ENCODE measurements around the gene SLC27A6.

The SLC27A6 gene

GRCh38 chr5:129043894-129044293 lies 78.6 kb downstream of the SLC27A6 start:
- H3K27me3 ChIP-seq (ENCODE audit: control insufficient read depth in 3 of 3, insufficient read depth in 3 of 3, low read depth in 1 of 3, low read length in 3 of 3), result no peaks in the 10 kb centered on the region
- no peak overlapping the region for H2BK5ac ChIP-seq (ENCODE audit: low read length)
- H3K18ac ChIP-seq (ENCODE audit: low read length), result no peak overlapping the region
- H3K36me3 ChIP-seq (replicated peaks in 1 of 2; ENCODE audit: control insufficient read depth in 2 of 2, insufficient read depth in 2 of 2, low read length in 2 of 2), result no peaks in the 10 kb centered on the region
- no peak overlapping the region for H2AFZ ChIP-seq (ENCODE audit: low read length)
- H2AK5ac ChIP-seq (ENCODE audit: low read depth, low read length), result no peak overlapping the region
- no peaks in the 10 kb centered on the region for H3K9me3 ChIP-seq (replicated peaks in 1 of 2; ENCODE audit: control insufficient read depth in 2 of 2, insufficient read depth in 1 of 2, low read depth in 1 of 2, low read length in 2 of 2)
- H3K27ac ChIP-seq (replicated peaks; ENCODE audit: low read length), result no peak overlapping the region
- no peak overlapping the region for H4K91ac ChIP-seq (ENCODE audit: low read depth, low read length, poor library complexity)
- H2BK120ac ChIP-seq (ENCODE audit: low read depth, low read length), result no peak overlapping the region
- DNase-seq (ENCODE audit: low spot score), result no peak
- no peak overlapping the region for H2BK15ac ChIP-seq (ENCODE audit: low read length)
- H3K4me3 ChIP-seq (ENCODE audit: low read length in 2 of 2), result no peak overlapping the region
- no peak overlapping the region for H3K4me2 ChIP-seq (ENCODE audit: insufficient read depth, low read length, poor library complexity, severe bottlenecking)
- H2BK12ac ChIP-seq (ENCODE audit: low read length), result no peak overlapping the region
- H3K23ac ChIP-seq (ENCODE audit: low read depth, low read length, poor library complexity), result no peak overlapping the region
- WGBS, 2 donors (ENCODE audit: extremely low coverage in 2 of 2, insufficient read length in 2 of 2, insufficient replicate concordance in 1 of 2), result no CpG with 5 or more reads among the region's 1 CpG
- H3K9ac ChIP-seq (ENCODE audit: low read depth, low read length, poor library complexity), result no peak overlapping the region
- H3K4ac ChIP-seq (ENCODE audit: low read length), result no peak overlapping the region
- no peak overlapping the region for H3K14ac ChIP-seq (ENCODE audit: low read length)
- H3K79me1 ChIP-seq (ENCODE audit: low read depth, low read length), result no peaks in the 10 kb centered on the region
- H3K4me1 ChIP-seq (ENCODE audit: control insufficient read depth in 2 of 2, insufficient read depth in 1 of 2, low read depth in 1 of 2, low read length in 2 of 2), result no peaks in the 10 kb centered on the region
- no peak overlapping the region for H4K8ac ChIP-seq (ENCODE audit: low read depth, low read length)

- no peak overlapping the region for H3K9ac ChIP-seq (ENCODE audit: low read depth, low read length, poor library complexity)
- H3K23ac ChIP-seq (ENCODE audit: low read depth, low read length, poor library complexity), result no peak overlapping the region
- no peak overlapping the region for H4K8ac ChIP-seq (ENCODE audit: low read depth, low read length)
- H2BK15ac ChIP-seq (ENCODE audit: low read length), result no peak overlapping the region
- H3K9me3 ChIP-seq (replicated peaks in 1 of 2; ENCODE audit: control insufficient read depth in 2 of 2, insufficient read depth in 1 of 2, low read depth in 1 of 2, low read length in 2 of 2), result no peaks in the 10 kb centered on the region
- H2BK12ac ChIP-seq (ENCODE audit: low read length), result no peak overlapping the region
- no peak overlapping the region for H3K4ac ChIP-seq (ENCODE audit: low read length)
- no peak overlapping the region for H2BK5ac ChIP-seq (ENCODE audit: low read length)
- H3K36me3 ChIP-seq (replicated peaks in 1 of 2; ENCODE audit: control insufficient read depth in 2 of 2, insufficient read depth in 2 of 2, low read length in 2 of 2), result no peaks in the 10 kb centered on the region
- no peak overlapping the region for H4K91ac ChIP-seq (ENCODE audit: low read depth, low read length, poor library complexity)
- H3K79me1 ChIP-seq (ENCODE audit: low read depth, low read length), result no peaks in the 10 kb centered on the region
- H3K27me3 ChIP-seq (ENCODE audit: control insufficient read depth in 3 of 3, insufficient read depth in 3 of 3, low read depth in 1 of 3, low read length in 3 of 3), result no peaks in the 10 kb centered on the region
- no peak overlapping the region for H2AFZ ChIP-seq (ENCODE audit: low read length)
- H3K18ac ChIP-seq (ENCODE audit: low read length), result no peak overlapping the region
- H2BK120ac ChIP-seq (ENCODE audit: low read depth, low read length), result no peak overlapping the region
- H3K4me2 ChIP-seq (ENCODE audit: insufficient read depth, low read length, poor library complexity, severe bottlenecking), result no peak overlapping the region
- no peak for DNase-seq (ENCODE audit: low spot score)
- no peak overlapping the region for H2AK5ac ChIP-seq (ENCODE audit: low read depth, low read length)
- H3K14ac ChIP-seq (ENCODE audit: low read length), result no peak overlapping the region
- no peak overlapping the region for H3K27ac ChIP-seq (replicated peaks; ENCODE audit: low read length)
- H3K4me1 ChIP-seq (ENCODE audit: control insufficient read depth in 2 of 2, insufficient read depth in 1 of 2, low read depth in 1 of 2, low read length in 2 of 2), result no peaks in the 10 kb centered on the region
- no peak overlapping the region for H3K4me3 ChIP-seq (ENCODE audit: low read length in 2 of 2)
These were observed 80.9 kb downstream of the SLC27A6 start for GRCh38 chr5:129046151-129046550.

GRCh38 chr5:129048509-129048908 lies 83.2 kb downstream of the SLC27A6 start:
- Histone ChIP-seq H3K4ac (ENCODE audit: low read length) (no peak overlapping the region), H3K4me2 (ENCODE audit: insufficient read depth, low read length, poor library complexity, severe bottlenecking) (no peak overlapping the region), H3K14ac (ENCODE audit: low read length) (no peak overlapping the region), H3K9me3 (replicated peaks in 1 of 2; ENCODE audit: control insufficient read depth in 2 of 2, insufficient read depth in 1 of 2, low read depth in 1 of 2, low read length in 2 of 2) (no peaks in the 10 kb centered on the region), H2BK120ac (ENCODE audit: low read depth, low read length) (no peak overlapping the region), H3K9ac (ENCODE audit: low read depth, low read length, poor library complexity) (no peak overlapping the region), H3K27ac (replicated peaks; ENCODE audit: low read length) (no peak overlapping the region), H3K36me3 (replicated peaks in 1 of 2; ENCODE audit: control insufficient read depth in 2 of 2, insufficient read depth in 2 of 2, low read length in 2 of 2) (no peaks in the 10 kb centered on the region), H3K27me3 (ENCODE audit: control insufficient read depth in 3 of 3, insufficient read depth in 3 of 3, low read depth in 1 of 3, low read length in 3 of 3) (no peaks in the 10 kb centered on the region), H3K18ac (ENCODE audit: low read length) (no peak overlapping the region), H4K91ac (ENCODE audit: low read depth, low read length, poor library complexity) (no peak overlapping the region), H4K8ac (ENCODE audit: low read depth, low read length) (no peak overlapping the region), H2BK15ac (ENCODE audit: low read length) (no peak overlapping the region), H3K79me1 (ENCODE audit: low read depth, low read length) (no peaks in the 10 kb centered on the region), H2AK5ac (ENCODE audit: low read depth, low read length) (no peak overlapping the region), H2AFZ (ENCODE audit: low read length) (no peak overlapping the region), H3K4me3 (ENCODE audit: low read length in 2 of 2) (no peak overlapping the region), H3K4me1 (ENCODE audit: control insufficient read depth in 2 of 2, insufficient read depth in 1 of 2, low read depth in 1 of 2, low read length in 2 of 2) (no peaks in the 10 kb centered on the region), H2BK5ac (ENCODE audit: low read length) (no peak overlapping the region), H2BK12ac (ENCODE audit: low read length) (no peak overlapping the region), H3K23ac (ENCODE audit: low read depth, low read length, poor library complexity) (no peak overlapping the region)
- no peak for DNase-seq (ENCODE audit: low spot score)
- WGBS, 2 donors (ENCODE audit: extremely low coverage in 2 of 2, insufficient read length in 2 of 2, insufficient replicate concordance in 1 of 2), result no CpG with 5 or more reads among the region's 2 CpGs

GRCh38 chr5:129049126-129049799 lies 84.0 kb downstream of the SLC27A6 start:
- Histone ChIP-seq H2AK5ac (ENCODE audit: low read depth, low read length) (no peak overlapping the region), H3K27ac (replicated peaks; ENCODE audit: low read length) (no peak overlapping the region), H3K9ac (ENCODE audit: low read depth, low read length, poor library complexity) (no peak overlapping the region), H3K23ac (ENCODE audit: low read depth, low read length, poor library complexity) (no peak overlapping the region), H3K4me3 (ENCODE audit: low read length in 2 of 2) (no peak overlapping the region), H3K27me3 (ENCODE audit: control insufficient read depth in 3 of 3, insufficient read depth in 3 of 3, low read depth in 1 of 3, low read length in 3 of 3) (no peaks in the 10 kb centered on the region), H4K91ac (ENCODE audit: low read depth, low read length, poor library complexity) (no peak overlapping the region), H3K36me3 (replicated peaks in 1 of 2; ENCODE audit: control insufficient read depth in 2 of 2, insufficient read depth in 2 of 2, low read length in 2 of 2) (no peaks in the 10 kb centered on the region), H3K4me2 (ENCODE audit: insufficient read depth, low read length, poor library complexity, severe bottlenecking) (no peak overlapping the region), H3K18ac (ENCODE audit: low read length) (no peak overlapping the region), H2BK120ac (ENCODE audit: low read depth, low read length) (no peak overlapping the region), H4K8ac (ENCODE audit: low read depth, low read length) (no peak overlapping the region), H3K79me1 (ENCODE audit: low read depth, low read length) (no peaks in the 10 kb centered on the region), H3K9me3 (replicated peaks in 1 of 2; ENCODE audit: control insufficient read depth in 2 of 2, insufficient read depth in 1 of 2, low read depth in 1 of 2, low read length in 2 of 2) (no peaks in the 10 kb centered on the region), H2BK12ac (ENCODE audit: low read length) (no peak overlapping the region), H2BK5ac (ENCODE audit: low read length) (no peak overlapping the region), H3K4me1 (ENCODE audit: control insufficient read depth in 2 of 2, insufficient read depth in 1 of 2, low read depth in 1 of 2, low read length in 2 of 2) (no peaks in the 10 kb centered on the region), H3K4ac (ENCODE audit: low read length) (no peak overlapping the region), H2AFZ (ENCODE audit: low read length) (no peak overlapping the region), H2BK15ac (ENCODE audit: low read length) (no peak overlapping the region), H3K14ac (ENCODE audit: low read length) (no peak overlapping the region)
- no peak for DNase-seq (ENCODE audit: low spot score)
- WGBS, 2 donors (ENCODE audit: extremely low coverage in 2 of 2, insufficient read length in 2 of 2, insufficient replicate concordance in 1 of 2), result no CpG with 5 or more reads among the region's 2 CpGs

Data from neuronal stem cell (in vitro differentiated cells).